GM13976 (cell line): ENCODE measurements around the gene HOXA5.

Source experiments
- DNase-seq: peaks from one replicate; pipeline ENCODE4 v3.0.0; 2012; ENCODE audit warnings: low spot score
- CTCF ChIP-seq: IDR thresholded peaks from 2 replicates; pipeline ENCODE4 v1.5.1; 2012; ENCODE audit warnings: borderline replicate concordance, mild to moderate bottlenecking; ENCODE audit not compliant: insufficient read depth; ENCODE audit errors: extremely low read depth, missing control alignments, control extremely low read depth
- in situ Hi-C: fragments of 300-500 bp; cut with MboI; formaldehyde crosslinking; loops from one replicate; pipeline ENCODE4 v1.12.0; 2022; ENCODE audit warnings: low sequenced_read_pairs, mixed read lengths, inconsistent platforms; ENCODE audit not compliant: unreplicated experiment

The HOXA5 gene

DNA sequence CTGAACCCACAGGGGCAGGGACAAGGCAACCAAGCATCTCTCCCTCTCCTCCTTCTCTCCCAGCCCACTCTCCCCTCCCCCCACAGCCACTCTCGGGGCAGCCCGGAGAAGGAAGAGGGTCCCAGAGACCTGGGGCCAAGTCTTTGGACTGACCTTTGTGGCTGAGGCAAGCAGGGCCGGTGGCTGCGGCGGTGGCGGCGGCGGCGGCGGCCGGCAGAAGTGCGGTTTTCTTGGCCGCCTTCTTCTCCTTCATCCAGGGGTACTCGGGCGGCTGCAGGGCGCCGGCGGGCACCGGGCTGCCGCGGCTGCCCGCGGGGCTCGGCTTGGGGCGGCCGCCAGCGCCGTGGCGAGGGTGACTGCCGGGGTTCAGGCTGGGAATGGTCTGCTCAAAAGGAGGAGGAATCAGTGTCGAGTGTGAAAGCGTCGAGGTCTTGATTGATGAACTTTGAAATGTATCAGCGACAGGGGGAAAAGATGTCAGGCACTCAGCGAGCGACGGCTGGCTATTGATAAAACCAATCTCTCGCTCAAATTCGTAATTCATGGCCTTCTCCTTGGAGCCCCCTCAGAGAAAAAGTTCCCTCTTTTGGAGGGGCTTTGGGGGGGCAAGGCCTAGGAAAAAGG is 41.4 kb downstream of the HOXA5 start:
- no peak for TF ChIP-seq CTCF
- DNase-seq = no peak
- in situ Hi-C loops = no loop called here

GRCh38 chr7:27101171-27101956 is 42.1 kb downstream of the HOXA5 start:
- no peak for TF ChIP-seq CTCF
- no peak for DNase-seq
- in situ Hi-C loops = no loop called here

DNA sequence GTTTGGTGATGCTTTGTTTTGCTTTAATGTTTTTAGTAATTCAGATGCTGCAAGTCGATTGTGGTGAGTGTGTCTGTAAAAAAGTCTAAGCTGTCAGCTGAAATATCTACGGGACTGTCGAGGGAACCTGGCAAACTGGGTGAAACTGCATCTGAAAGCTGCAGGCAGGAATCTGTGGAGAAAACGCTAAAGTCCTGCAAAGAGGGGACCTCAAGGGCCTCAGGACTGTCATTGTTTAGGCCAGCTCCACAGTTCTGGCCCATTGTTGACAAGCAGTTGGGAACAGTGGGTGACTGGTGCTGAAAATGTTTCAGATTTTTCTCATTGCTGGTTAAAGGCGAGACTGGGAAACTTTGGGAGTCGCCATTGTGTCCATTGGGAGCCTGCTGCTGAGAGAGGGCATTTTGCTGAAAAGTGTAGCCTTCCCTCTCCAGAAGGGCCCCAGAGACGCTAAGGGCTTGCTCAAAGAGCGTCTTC is 42.7 kb downstream of the HOXA5 start:
- in situ Hi-C loops = no loop called here
- no peak for DNase-seq
- TF ChIP-seq CTCF = no peak

DNA sequence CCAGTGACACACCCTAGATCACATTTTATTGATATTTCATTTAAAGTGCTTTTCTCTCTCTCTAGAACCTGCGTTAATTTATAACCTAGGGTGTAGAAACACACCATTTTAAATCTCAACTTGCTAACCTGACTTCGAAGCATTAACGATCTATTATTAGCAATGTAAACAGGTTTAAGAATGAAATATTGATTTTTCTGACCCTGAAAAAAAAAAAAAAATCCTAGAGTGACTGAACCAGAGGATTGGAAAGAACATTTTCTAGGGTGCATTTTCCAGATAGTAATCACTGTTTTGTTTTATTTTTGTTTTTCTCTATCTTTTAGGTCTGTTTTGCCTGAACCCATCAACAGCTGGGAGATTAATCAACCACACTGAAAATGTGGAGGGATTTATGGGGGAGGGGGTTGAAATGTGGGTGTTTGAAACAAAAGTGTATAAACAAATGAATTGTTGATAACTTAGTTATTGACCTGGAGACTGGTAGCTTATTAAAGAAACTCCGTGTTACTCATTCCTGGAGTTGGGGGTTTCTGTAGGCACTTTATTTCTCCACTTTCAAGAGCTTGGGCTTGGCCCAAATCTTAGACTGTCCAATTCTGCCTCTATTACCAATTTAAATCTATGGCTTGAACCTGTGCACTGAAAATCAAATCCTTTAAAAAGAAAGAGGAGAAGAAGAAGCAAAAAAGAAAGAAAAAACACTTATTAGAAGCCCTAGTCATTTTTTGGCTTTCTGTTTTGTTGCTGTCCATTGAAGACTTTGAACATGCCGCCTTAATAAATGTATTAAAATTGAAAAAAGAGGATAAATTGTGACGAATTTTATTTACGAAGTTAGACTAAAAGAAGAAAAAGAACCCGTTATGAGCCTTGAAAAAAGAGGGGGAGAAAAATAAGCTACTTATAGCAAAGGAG is 43.8 kb downstream of the HOXA5 start:
- TF ChIP-seq CTCF = no peak
- in situ Hi-C loops = no loop called here
- no peak for DNase-seq

DNA sequence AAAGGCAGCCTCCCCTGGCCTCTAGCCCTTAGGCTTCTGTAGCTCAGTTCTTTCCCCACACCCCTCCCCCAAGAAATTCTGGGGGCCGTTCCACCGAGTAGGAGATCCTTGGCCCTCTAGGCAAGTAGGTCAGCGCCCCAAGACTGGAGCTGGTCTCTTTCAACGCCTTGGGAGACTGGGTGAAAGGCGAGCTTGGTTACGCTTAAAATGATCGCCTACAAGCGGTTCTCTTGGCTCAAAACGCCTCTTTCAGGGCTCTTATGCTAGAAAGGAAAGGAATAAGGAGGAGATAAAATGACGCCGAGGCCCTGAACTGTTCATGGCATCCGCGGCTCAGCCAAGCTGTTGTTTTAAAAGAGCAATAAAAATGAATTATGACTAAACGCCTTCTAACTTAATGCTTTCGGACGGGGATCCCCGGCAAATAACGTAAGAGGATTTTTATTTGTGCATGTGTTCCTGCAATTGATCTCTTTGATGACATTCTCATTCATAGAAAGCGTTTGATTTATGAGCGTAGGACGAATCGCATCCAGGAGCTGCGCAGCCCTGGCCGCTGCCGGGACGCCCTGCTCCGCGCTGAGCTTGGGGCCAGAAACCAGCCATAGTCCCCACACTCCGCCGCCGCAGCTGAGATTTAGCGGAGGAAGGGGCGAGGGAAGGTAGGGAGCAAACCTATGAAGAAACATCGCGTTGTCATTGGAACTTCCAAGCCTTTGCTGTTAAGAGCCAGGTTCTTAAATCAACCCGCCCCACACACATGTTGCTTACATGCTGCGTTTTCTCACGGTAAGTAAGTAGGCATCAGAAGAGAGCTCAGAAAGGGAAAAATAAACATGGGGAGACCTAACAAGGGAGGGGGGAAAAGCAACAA is 44.7 kb downstream of the HOXA5 start:
- no peak for TF ChIP-seq CTCF
- in situ Hi-C loops = no loop called here
- DNase-seq = no peak
